ENCODE measurements around the gene FBXL17.
"Not testable (repeated sequence)": the region's sequence is repeated elsewhere in the genome, so short reads cannot be mapped to it uniquely, and the experiment has no call there.

FBXL17 gene

GRCh38 chr5:108276187-108277050, 105.5 kb downstream of the FBXL17 start:
- Histone ChIP-seq H2AFZ (ENCODE audit: low read depth, low read length) (no peak overlapping the region), H3K4me3 (ENCODE audit: low read length) (no peak overlapping the region), H3K27me3 (ENCODE audit: insufficient read depth, low read length) (no peaks in the 10 kb centered on the region), H3K36me3 (ENCODE audit: insufficient read depth, low read length) (no peaks in the 10 kb centered on the region), H3K4me1 (ENCODE audit: insufficient read depth, low read length) (no peaks in the 10 kb centered on the region), H3K9me3 (ENCODE audit: low read length) (no peaks in the 10 kb centered on the region)

DNA sequence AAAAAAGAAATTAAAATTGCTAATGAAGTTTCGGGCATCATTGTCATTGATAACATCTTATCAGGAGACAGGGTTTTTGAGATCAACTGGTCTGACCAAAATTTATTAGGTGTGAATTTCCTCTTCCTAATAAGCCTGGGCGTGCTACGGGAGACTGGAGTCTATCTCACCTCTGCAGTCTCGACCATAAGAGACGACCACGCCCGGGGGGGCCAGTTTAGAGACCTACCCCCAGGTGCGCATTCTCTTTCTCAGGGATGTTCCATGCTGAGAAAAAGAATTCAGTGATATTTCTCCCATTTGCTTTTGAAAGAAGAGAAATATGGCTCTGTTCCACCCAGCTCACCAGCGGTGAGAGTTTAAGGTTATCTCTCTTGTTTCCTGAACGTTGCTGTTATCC, 107.8 kb downstream of the FBXL17 start:
- not testable (repeated sequence) for H3K36me3 ChIP-seq (ENCODE audit: insufficient read depth, low read length); H3K4me1 ChIP-seq (ENCODE audit: insufficient read depth, low read length); H3K4me3 ChIP-seq (ENCODE audit: low read length); H2AFZ ChIP-seq (ENCODE audit: low read depth, low read length); H3K27me3 ChIP-seq (ENCODE audit: insufficient read depth, low read length); H3K9me3 ChIP-seq (ENCODE audit: low read length)

GRCh38 chr5:108271127-108271526, 110.8 kb downstream of the FBXL17 start:
- H3K27me3 ChIP-seq (ENCODE audit: insufficient read depth, low read length): no peaks in the 10 kb centered on the region
- H3K4me3 ChIP-seq (ENCODE audit: low read length): no peak overlapping the region
- no peaks in the 10 kb centered on the region for H3K36me3 ChIP-seq (ENCODE audit: insufficient read depth, low read length)
- no peaks in the 10 kb centered on the region for H3K9me3 ChIP-seq (ENCODE audit: low read length)
- H3K4me1 ChIP-seq (ENCODE audit: insufficient read depth, low read length): no peaks in the 10 kb centered on the region
- no peak overlapping the region for H2AFZ ChIP-seq (ENCODE audit: low read depth, low read length)

DNA sequence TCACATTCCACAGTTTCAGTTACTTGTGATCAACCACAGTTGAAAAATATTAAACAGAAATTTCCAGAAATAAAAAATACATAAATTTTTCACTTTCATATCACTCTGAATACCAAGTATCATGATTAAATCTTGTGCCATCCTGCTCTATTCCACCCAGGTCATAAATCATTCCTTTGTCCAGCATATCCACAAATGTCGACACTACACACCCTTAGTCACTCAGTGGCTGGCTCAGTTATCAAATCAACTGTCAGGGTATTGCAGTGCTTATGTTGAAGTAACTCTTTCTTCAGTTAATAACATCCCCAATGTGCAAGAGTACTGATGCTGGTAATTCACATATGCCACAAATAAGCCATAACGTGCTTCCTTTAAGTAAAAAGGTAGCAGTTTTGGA, 115.7 kb downstream of the FBXL17 start:
- no peaks in the 10 kb centered on the region for H3K27me3 ChIP-seq (ENCODE audit: insufficient read depth, low read length)
- no peaks in the 10 kb centered on the region for H3K36me3 ChIP-seq (ENCODE audit: insufficient read depth, low read length)
- H3K4me1 ChIP-seq (ENCODE audit: insufficient read depth, low read length): no peaks in the 10 kb centered on the region
- H2AFZ ChIP-seq (ENCODE audit: low read depth, low read length): no peak overlapping the region
- no peak overlapping the region for H3K4me3 ChIP-seq (ENCODE audit: low read length)
- H3K9me3 ChIP-seq (ENCODE audit: low read length): no peaks in the 10 kb centered on the region

GRCh38 chr5:108264533-108264932, 117.4 kb downstream of the FBXL17 start:
- Histone ChIP-seq H3K4me3 (ENCODE audit: low read length) (no peak overlapping the region), H3K4me1 (ENCODE audit: insufficient read depth, low read length) (peaks cover 8% of the 10 kb centered on the region), H3K36me3 (ENCODE audit: insufficient read depth, low read length) (no peaks in the 10 kb centered on the region), H3K9me3 (ENCODE audit: low read length) (no peaks in the 10 kb centered on the region), H2AFZ (ENCODE audit: low read depth, low read length) (no peak overlapping the region), H3K27me3 (ENCODE audit: insufficient read depth, low read length) (no peaks in the 10 kb centered on the region)

- Histone ChIP-seq H3K36me3 (ENCODE audit: insufficient read depth, low read length) (no peaks in the 10 kb centered on the region), H3K4me3 (ENCODE audit: low read length) (no peak overlapping the region), H3K9me3 (ENCODE audit: low read length) (no peaks in the 10 kb centered on the region), H3K4me1 (ENCODE audit: insufficient read depth, low read length) (peaks cover 19% of the 10 kb centered on the region), H3K27me3 (ENCODE audit: insufficient read depth, low read length) (no peaks in the 10 kb centered on the region), H2AFZ (ENCODE audit: low read depth, low read length) (no peak overlapping the region)
Measured at GRCh38 chr5:108263338-108263737, 118.6 kb downstream of the FBXL17 start.

- no peaks in the 10 kb centered on the region for H3K27me3 ChIP-seq (ENCODE audit: insufficient read depth, low read length)
- no peak overlapping the region for H3K4me3 ChIP-seq (ENCODE audit: low read length)
- H3K4me1 ChIP-seq (ENCODE audit: insufficient read depth, low read length): peaks cover 23% of the 10 kb centered on the region
- no peaks in the 10 kb centered on the region for H3K36me3 ChIP-seq (ENCODE audit: insufficient read depth, low read length)
- no peaks in the 10 kb centered on the region for H3K9me3 ChIP-seq (ENCODE audit: low read length)
- no peak overlapping the region for H2AFZ ChIP-seq (ENCODE audit: low read depth, low read length)
Measured at GRCh38 chr5:108260858-108261170, 121.1 kb downstream of the FBXL17 start.

DNA sequence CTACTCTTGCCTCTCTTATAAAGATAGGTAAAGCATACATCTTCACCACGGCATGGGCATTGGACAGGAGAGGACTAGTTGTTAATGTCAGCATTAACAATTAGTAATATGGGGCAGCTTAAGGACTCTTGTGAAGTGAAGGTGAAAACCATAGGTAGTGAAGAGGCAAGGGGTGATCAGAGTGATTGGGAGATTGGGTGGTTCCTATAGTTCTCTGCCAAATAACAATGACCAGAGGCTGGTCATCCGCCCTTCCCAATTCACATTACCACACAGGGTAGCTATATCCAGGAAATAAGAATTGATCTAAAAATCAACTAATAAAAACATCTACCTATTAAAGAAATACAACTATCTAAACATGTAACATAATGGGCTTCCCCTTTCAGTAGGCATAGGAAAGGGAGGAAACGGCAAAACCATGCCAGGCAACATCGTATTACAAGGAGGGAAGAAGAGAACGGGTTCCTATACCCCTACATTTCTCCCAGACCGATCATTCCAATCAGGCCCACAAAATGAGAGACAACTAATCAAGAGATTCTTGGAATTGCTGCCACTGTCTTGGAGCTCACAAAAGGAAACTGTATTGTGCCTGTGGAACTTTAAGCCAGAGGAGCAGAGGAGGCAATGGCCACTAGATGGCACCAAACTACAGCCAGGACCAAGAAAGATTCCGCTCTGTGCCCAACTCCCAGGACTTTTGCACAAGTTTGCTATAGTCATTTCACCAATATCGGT, 121.6 kb downstream of the FBXL17 start:
- Histone ChIP-seq H3K4me1 (ENCODE audit: insufficient read depth, low read length) (peaks cover 23% of the 10 kb centered on the region), H3K36me3 (ENCODE audit: insufficient read depth, low read length) (no peaks in the 10 kb centered on the region), H2AFZ (ENCODE audit: low read depth, low read length) (no peak overlapping the region), H3K4me3 (ENCODE audit: low read length) (no peak overlapping the region), H3K27me3 (ENCODE audit: insufficient read depth, low read length) (no peaks in the 10 kb centered on the region), H3K9me3 (ENCODE audit: low read length) (no peaks in the 10 kb centered on the region)

- H3K36me3 ChIP-seq (ENCODE audit: insufficient read depth, low read length): no peaks in the 10 kb centered on the region
- no peak overlapping the region for H2AFZ ChIP-seq (ENCODE audit: low read depth, low read length)
- peaks cover 23% of the 10 kb centered on the region for H3K4me1 ChIP-seq (ENCODE audit: insufficient read depth, low read length)
- no peak overlapping the region for H3K4me3 ChIP-seq (ENCODE audit: low read length)
- no peaks in the 10 kb centered on the region for H3K27me3 ChIP-seq (ENCODE audit: insufficient read depth, low read length)
- H3K9me3 ChIP-seq (ENCODE audit: low read length): no peaks in the 10 kb centered on the region
Measured at GRCh38 chr5:108259306-108259705, 122.6 kb downstream of the FBXL17 start.

GRCh38 chr5:108257996-108258395, 123.9 kb downstream of the FBXL17 start:
- Histone ChIP-seq H2AFZ (ENCODE audit: low read depth, low read length) (no peak overlapping the region), H3K27me3 (ENCODE audit: insufficient read depth, low read length) (no peaks in the 10 kb centered on the region), H3K4me1 (ENCODE audit: insufficient read depth, low read length) (peaks cover 23% of the 10 kb centered on the region), H3K36me3 (ENCODE audit: insufficient read depth, low read length) (no peaks in the 10 kb centered on the region), H3K4me3 (ENCODE audit: low read length) (no peak overlapping the region), H3K9me3 (ENCODE audit: low read length) (no peaks in the 10 kb centered on the region)

DNA sequence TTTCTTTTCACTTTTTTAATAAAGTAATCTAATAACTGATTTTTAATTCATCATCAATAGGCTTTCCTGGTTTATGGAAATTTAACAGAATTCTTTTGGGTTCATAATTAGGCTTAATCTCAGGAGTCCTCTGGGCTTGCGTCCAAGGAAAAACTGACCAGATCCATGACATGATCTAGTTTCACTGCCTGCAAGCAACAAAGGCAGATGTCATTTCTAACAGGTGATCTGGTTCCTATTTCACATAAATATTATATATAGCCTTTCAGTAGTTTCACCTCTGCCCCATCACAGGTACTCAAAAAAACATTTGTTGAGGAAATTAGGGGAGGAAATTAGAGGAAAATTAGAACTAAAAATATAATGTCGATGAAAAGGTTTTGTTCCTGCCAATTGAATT, 126.4 kb downstream of the FBXL17 start:
- Histone ChIP-seq H3K27me3 (ENCODE audit: insufficient read depth, low read length) (no peaks in the 10 kb centered on the region), H3K4me1 (ENCODE audit: insufficient read depth, low read length) (peaks cover 23% of the 10 kb centered on the region), H3K4me3 (ENCODE audit: low read length) (no peak overlapping the region), H3K9me3 (ENCODE audit: low read length) (no peaks in the 10 kb centered on the region), H3K36me3 (ENCODE audit: insufficient read depth, low read length) (no peaks in the 10 kb centered on the region), H2AFZ (ENCODE audit: low read depth, low read length) (no peak overlapping the region)

DNA sequence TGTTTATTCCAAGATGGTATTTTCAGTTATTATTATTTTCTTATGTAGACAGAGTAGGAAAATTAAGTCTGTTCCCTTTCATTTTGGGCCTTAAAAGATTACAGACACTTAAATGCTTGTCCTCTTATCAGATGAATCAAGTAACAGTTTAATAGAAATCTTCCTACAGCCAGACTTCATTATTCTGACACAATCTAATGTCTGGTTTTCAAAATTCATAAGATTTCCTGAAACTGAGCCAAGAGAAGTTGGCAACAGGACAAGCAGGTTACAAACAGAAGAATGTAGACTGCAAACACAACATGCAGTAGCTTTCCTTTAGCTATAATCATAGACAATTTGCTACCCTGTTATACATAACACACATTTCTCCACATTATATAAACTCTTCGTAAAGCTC, 130.5 kb downstream of the FBXL17 start:
- H3K9me3 ChIP-seq (ENCODE audit: low read length): no peaks in the 10 kb centered on the region
- no peak overlapping the region for H2AFZ ChIP-seq (ENCODE audit: low read depth, low read length)
- no peaks in the 10 kb centered on the region for H3K36me3 ChIP-seq (ENCODE audit: insufficient read depth, low read length)
- no peaks in the 10 kb centered on the region for H3K4me1 ChIP-seq (ENCODE audit: insufficient read depth, low read length)
- H3K4me3 ChIP-seq (ENCODE audit: low read length): no peak overlapping the region
- no peaks in the 10 kb centered on the region for H3K27me3 ChIP-seq (ENCODE audit: insufficient read depth, low read length)

GRCh38 chr5:108249785-108250426, 132.0 kb downstream of the FBXL17 start:
- Histone ChIP-seq H3K4me1 (ENCODE audit: insufficient read depth, low read length) (no peaks in the 10 kb centered on the region), H3K36me3 (ENCODE audit: insufficient read depth, low read length) (no peaks in the 10 kb centered on the region), H2AFZ (ENCODE audit: low read depth, low read length) (no peak overlapping the region), H3K27me3 (ENCODE audit: insufficient read depth, low read length) (no peaks in the 10 kb centered on the region), H3K9me3 (ENCODE audit: low read length) (no peaks in the 10 kb centered on the region), H3K4me3 (ENCODE audit: low read length) (no peak overlapping the region)
